Ishikawa (cell line): ENCODE data around the gene RNF4.

Experiments
- CREB1 ChIP-seq: IDR thresholded peaks from 2 replicates; pipeline ENCODE4 v1.6.1; 2012; ENCODE audit warnings: low read depth
- EP300 ChIP-seq: IDR thresholded peaks from 2 replicates; pipeline ENCODE4 v1.6.1; 2012; ENCODE audit warnings: borderline replicate concordance
- RAD21 ChIP-seq: IDR thresholded peaks from 2 replicates; pipeline ENCODE4 v1.6.1; 2012; ENCODE audit warnings: low read depth
- YY1 ChIP-seq: IDR thresholded peaks from 2 replicates; pipeline ENCODE4 v1.6.1; 2012; ENCODE audit warnings: low read depth
- TF ChIP-seq, protein P1 (sequence below): IDR thresholded peaks from 2 replicates; pipeline ENCODE4 v1.6.1; 2012; ENCODE audit warnings: low read depth, mild to moderate bottlenecking

DNA sequence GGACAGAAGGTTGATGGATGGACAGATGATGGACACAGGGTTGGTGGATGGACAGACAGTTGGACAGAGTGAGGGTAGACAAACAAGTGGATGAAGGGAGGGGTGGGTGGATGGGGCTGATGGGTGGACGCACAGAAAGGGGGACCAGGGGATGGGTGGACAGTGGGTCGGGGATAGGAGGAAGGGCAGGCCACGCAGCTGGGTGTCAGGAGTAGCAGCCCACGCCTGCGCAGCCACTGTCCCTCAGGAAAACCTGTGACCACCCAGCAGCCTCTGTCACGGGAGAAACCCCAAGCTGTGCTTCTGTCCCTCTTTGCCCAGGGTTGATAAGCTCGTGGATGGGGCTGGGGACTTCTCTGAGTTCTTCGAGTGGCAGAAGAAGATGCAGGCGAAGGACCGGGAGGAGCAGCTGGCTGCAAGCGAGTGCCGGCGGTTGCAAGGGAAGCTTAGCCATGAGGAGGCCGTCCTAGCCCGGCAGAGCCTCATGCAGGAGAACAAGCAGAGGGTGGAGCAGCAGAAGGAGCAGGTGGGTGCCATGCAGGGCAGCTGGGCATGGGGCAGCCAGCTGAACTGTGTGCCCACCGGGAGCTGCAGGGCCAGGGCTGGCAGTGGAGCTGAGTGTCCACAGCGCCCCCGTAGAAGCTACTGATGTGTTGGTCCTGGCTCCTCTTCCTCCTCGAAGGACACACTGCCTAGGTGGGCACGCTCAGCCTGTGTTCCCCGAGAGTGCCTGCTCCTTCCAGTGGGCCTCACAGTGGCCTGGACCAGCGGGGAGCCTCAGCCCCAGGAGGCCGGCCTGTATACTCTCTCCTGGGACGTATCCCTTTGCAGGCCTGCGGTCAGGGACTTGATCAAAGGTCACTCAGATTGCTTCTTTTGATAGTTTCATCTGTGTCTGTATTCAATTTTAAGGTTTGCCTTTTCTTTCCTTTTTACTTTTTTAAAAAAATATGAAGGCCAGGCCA is 16.8 kb upstream of the RNF4 start:
- TF ChIP-seq, protein P1, sequence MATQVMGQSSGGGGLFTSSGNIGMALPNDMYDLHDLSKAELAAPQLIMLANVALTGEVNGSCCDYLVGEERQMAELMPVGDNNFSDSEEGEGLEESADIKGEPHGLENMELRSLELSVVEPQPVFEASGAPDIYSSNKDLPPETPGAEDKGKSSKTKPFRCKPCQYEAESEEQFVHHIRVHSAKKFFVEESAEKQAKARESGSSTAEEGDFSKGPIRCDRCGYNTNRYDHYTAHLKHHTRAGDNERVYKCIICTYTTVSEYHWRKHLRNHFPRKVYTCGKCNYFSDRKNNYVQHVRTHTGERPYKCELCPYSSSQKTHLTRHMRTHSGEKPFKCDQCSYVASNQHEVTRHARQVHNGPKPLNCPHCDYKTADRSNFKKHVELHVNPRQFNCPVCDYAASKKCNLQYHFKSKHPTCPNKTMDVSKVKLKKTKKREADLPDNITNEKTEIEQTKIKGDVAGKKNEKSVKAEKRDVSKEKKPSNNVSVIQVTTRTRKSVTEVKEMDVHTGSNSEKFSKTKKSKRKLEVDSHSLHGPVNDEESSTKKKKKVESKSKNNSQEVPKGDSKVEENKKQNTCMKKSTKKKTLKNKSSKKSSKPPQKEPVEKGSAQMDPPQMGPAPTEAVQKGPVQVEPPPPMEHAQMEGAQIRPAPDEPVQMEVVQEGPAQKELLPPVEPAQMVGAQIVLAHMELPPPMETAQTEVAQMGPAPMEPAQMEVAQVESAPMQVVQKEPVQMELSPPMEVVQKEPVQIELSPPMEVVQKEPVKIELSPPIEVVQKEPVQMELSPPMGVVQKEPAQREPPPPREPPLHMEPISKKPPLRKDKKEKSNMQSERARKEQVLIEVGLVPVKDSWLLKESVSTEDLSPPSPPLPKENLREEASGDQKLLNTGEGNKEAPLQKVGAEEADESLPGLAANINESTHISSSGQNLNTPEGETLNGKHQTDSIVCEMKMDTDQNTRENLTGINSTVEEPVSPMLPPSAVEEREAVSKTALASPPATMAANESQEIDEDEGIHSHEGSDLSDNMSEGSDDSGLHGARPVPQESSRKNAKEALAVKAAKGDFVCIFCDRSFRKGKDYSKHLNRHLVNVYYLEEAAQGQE = no peak
- TF ChIP-seq CREB1 (no peak), RAD21 (no peak), YY1 (no peak), EP300 (no peak)
